ENCODE results near the gene DNAJA3.

- TF ChIP-seq CTCF (IDR thresholded peaks at IDR 0.05) (no peak), ZFX (IDR thresholded peaks at IDR 0.05; ENCODE audit: borderline replicate concordance) (no peak)
These were observed 24.6 kb upstream of the DNAJA3 start for GRCh38 chr16:4401094-4401501.
